Measurements from ENCODE around the gene KLHL7.

The KLHL7 gene

GRCh38 chr7:23106823-23107663 is 1.5 kb downstream of the KLHL7 start:
- no peaks in the 10 kb centered on the region for H3K36me3 ChIP-seq (ENCODE audit: low read depth)
- no peaks in the 10 kb centered on the region for H3K9me3 ChIP-seq (ENCODE audit: severe bottlenecking)
- H3K27ac ChIP-seq (ENCODE audit: poor library complexity, severe bottlenecking): peak overlapping the region; percentile 63
- H3K27me3 ChIP-seq (ENCODE audit: insufficient read depth, poor library complexity, severe bottlenecking): no peaks in the 10 kb centered on the region
- no peak for ATAC-seq (ENCODE audit: low read depth)
- no peak for DNase-seq (ENCODE audit: low spot score)
- H3K4me3 ChIP-seq (ENCODE audit: severe bottlenecking): peak overlapping the region; percentile 94
- TF ChIP-seq, protein P1, sequence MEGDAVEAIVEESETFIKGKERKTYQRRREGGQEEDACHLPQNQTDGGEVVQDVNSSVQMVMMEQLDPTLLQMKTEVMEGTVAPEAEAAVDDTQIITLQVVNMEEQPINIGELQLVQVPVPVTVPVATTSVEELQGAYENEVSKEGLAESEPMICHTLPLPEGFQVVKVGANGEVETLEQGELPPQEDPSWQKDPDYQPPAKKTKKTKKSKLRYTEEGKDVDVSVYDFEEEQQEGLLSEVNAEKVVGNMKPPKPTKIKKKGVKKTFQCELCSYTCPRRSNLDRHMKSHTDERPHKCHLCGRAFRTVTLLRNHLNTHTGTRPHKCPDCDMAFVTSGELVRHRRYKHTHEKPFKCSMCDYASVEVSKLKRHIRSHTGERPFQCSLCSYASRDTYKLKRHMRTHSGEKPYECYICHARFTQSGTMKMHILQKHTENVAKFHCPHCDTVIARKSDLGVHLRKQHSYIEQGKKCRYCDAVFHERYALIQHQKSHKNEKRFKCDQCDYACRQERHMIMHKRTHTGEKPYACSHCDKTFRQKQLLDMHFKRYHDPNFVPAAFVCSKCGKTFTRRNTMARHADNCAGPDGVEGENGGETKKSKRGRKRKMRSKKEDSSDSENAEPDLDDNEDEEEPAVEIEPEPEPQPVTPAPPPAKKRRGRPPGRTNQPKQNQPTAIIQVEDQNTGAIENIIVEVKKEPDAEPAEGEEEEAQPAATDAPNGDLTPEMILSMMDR (IDR thresholded peaks at IDR 0.05; ENCODE audit: poor library complexity, severe bottlenecking): no peak
- no peaks in the 10 kb centered on the region for H3K4me1 ChIP-seq (ENCODE audit: insufficient read depth, poor library complexity, severe bottlenecking)

GRCh38 chr7:23107781-23108180 is 2.2 kb downstream of the KLHL7 start:
- Histone ChIP-seq H3K4me3 (ENCODE audit: severe bottlenecking) (no peak overlapping the region), H3K27ac (ENCODE audit: poor library complexity, severe bottlenecking) (no peak overlapping the region), H3K27me3 (ENCODE audit: insufficient read depth, poor library complexity, severe bottlenecking) (no peaks in the 10 kb centered on the region), H3K9me3 (ENCODE audit: severe bottlenecking) (no peaks in the 10 kb centered on the region), H3K36me3 (ENCODE audit: low read depth) (no peaks in the 10 kb centered on the region), H3K4me1 (ENCODE audit: insufficient read depth, poor library complexity, severe bottlenecking) (no peaks in the 10 kb centered on the region)
- ATAC-seq (ENCODE audit: low read depth): no peak
- no peak for DNase-seq (ENCODE audit: low spot score)
- TF ChIP-seq, protein P1 (IDR thresholded peaks at IDR 0.05; ENCODE audit: poor library complexity, severe bottlenecking): no peak

GRCh38 chr7:23108995-23109394 is 3.4 kb downstream of the KLHL7 start:
- no peak for DNase-seq (ENCODE audit: low spot score)
- no peaks in the 10 kb centered on the region for H3K36me3 ChIP-seq (ENCODE audit: low read depth)
- no peak overlapping the region for H3K27ac ChIP-seq (ENCODE audit: poor library complexity, severe bottlenecking)
- no peak overlapping the region for H3K4me3 ChIP-seq (ENCODE audit: severe bottlenecking)
- TF ChIP-seq, protein P1 (IDR thresholded peaks at IDR 0.05; ENCODE audit: poor library complexity, severe bottlenecking): no peak
- no peak for ATAC-seq (ENCODE audit: low read depth)
- no peaks in the 10 kb centered on the region for H3K4me1 ChIP-seq (ENCODE audit: insufficient read depth, poor library complexity, severe bottlenecking)
- no peaks in the 10 kb centered on the region for H3K27me3 ChIP-seq (ENCODE audit: insufficient read depth, poor library complexity, severe bottlenecking)
- no peaks in the 10 kb centered on the region for H3K9me3 ChIP-seq (ENCODE audit: severe bottlenecking)

DNA sequence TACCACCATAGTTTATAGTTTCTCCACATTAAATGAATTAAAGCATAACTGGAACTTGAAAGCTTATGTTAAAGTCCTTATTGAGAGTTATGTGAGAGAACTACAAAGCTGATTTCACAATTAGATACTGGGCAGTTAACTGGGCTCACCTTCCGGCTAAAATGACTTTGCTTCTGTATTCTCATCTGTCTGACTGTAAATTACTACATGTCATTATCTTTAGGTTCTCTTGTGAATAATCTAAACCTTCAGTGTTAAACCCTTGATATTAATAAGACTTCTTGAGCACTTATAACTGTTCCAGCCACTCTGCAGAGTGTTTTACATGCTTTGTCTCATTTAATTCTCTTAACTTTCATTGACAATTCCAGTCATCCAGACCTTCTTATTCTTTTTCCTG is 3.9 kb downstream of the KLHL7 start:
- H3K27me3 ChIP-seq (ENCODE audit: insufficient read depth, poor library complexity, severe bottlenecking): no peaks in the 10 kb centered on the region
- DNase-seq (ENCODE audit: low spot score): no peak
- TF ChIP-seq, protein P1 (IDR thresholded peaks at IDR 0.05; ENCODE audit: poor library complexity, severe bottlenecking): no peak
- no peaks in the 10 kb centered on the region for H3K36me3 ChIP-seq (ENCODE audit: low read depth)
- no peak overlapping the region for H3K27ac ChIP-seq (ENCODE audit: poor library complexity, severe bottlenecking)
- no peak overlapping the region for H3K4me3 ChIP-seq (ENCODE audit: severe bottlenecking)
- no peak for ATAC-seq (ENCODE audit: low read depth)
- no peaks in the 10 kb centered on the region for H3K4me1 ChIP-seq (ENCODE audit: insufficient read depth, poor library complexity, severe bottlenecking)
- H3K9me3 ChIP-seq (ENCODE audit: severe bottlenecking): no peaks in the 10 kb centered on the region

GRCh38 chr7:23114896-23115295 is 9.3 kb downstream of the KLHL7 start:
- Histone ChIP-seq H3K9me3 (ENCODE audit: severe bottlenecking) (no peaks in the 10 kb centered on the region), H3K4me3 (ENCODE audit: severe bottlenecking) (no peak overlapping the region), H3K27me3 (ENCODE audit: insufficient read depth, poor library complexity, severe bottlenecking) (no peaks in the 10 kb centered on the region), H3K27ac (ENCODE audit: poor library complexity, severe bottlenecking) (no peak overlapping the region), H3K4me1 (ENCODE audit: insufficient read depth, poor library complexity, severe bottlenecking) (no peaks in the 10 kb centered on the region), H3K36me3 (ENCODE audit: low read depth) (no peaks in the 10 kb centered on the region)
- no peak for ATAC-seq (ENCODE audit: low read depth)
- TF ChIP-seq, protein P1 (IDR thresholded peaks at IDR 0.05; ENCODE audit: poor library complexity, severe bottlenecking): no peak
- no peak for DNase-seq (ENCODE audit: low spot score)
